Vagina (tissue), 2 donors: ENCODE data around the gene RBM8A.

Experiments used
- POLR2A ChIP-seq, 2 donors: fragments of 450-650 bp; IDR thresholded peaks; one replicate each; pipeline ENCODE4 v1.6.1; 2017; ENCODE audit warnings: antibody characterized with exemption in 2 of 2, mild to moderate bottlenecking in 2 of 2, moderate library complexity in 2 of 2
- POLR2AphosphoS5 ChIP-seq, 2 donors: sonication (generic); formaldehyde crosslinking; IDR thresholded peaks; one replicate each; pipeline ENCODE4 v1.9.0; 2017; ENCODE audit warnings: antibody characterized with exemption in 2 of 2, mild to moderate bottlenecking in 2 of 2, low read depth in 1 of 2; ENCODE audit not compliant: insufficient read depth in 1 of 2
- TF ChIP-seq, protein P1 (sequence below), 3 experiments: fragments of 450-650 bp in 2 of 3; fragments of 200-600 bp in 1 of 3; sonication (generic) in 1 of 3; IDR thresholded peaks; one replicate each; pipeline ENCODE4 v1.5.1; 2017 to 2019; ENCODE audit warnings: antibody characterized with exemption in 3 of 3, mild to moderate bottlenecking in 2 of 3, moderate library complexity in 2 of 3

DNA sequence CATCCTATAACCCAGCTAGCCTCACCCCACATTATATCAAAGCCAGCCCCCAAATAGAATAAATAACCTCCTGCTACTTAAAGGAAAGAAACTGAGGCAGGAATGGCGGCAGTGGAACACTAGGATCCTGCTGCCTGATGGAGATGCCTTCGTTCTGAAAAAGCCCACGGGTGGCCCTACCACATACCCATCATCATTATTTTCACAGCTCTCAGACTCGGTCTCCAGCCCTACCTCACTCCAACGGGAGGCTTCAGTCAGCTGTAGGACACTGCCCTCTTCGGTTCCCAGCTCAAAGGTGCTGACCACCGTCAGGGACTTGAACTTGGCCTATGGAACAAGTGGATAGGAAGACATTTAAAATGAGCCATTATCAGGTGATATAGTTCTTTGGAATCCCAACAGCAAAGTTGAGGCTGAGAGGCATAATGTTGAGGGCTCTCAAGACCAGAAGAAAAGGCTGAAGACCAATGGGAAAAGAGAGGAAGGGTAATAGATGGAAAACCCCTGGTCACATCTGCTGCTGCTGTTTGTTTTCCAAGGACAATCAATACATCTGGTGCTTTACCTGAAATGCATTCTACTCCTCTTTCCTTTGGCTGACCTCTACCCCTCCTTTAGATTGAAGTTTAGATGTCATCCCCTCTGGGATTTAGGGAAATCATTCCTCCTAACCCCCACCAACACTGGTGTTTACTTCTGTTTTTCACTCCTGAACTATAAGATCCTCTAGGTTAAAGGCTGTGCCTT is 33.8 kb downstream of the RBM8A start:
- TF ChIP-seq, protein P1, sequence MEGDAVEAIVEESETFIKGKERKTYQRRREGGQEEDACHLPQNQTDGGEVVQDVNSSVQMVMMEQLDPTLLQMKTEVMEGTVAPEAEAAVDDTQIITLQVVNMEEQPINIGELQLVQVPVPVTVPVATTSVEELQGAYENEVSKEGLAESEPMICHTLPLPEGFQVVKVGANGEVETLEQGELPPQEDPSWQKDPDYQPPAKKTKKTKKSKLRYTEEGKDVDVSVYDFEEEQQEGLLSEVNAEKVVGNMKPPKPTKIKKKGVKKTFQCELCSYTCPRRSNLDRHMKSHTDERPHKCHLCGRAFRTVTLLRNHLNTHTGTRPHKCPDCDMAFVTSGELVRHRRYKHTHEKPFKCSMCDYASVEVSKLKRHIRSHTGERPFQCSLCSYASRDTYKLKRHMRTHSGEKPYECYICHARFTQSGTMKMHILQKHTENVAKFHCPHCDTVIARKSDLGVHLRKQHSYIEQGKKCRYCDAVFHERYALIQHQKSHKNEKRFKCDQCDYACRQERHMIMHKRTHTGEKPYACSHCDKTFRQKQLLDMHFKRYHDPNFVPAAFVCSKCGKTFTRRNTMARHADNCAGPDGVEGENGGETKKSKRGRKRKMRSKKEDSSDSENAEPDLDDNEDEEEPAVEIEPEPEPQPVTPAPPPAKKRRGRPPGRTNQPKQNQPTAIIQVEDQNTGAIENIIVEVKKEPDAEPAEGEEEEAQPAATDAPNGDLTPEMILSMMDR (IDR thresholded peaks at IDR 0.05), result no peak
- TF ChIP-seq POLR2A (IDR thresholded peaks at IDR 0.05) (no peak), POLR2AphosphoS5 (IDR thresholded peaks at IDR 0.05; ENCODE audit: insufficient read depth in 1 of 2, low read depth in 1 of 2) (no peak)
